SJSA1 (cell line): ENCODE measurements around the gene ANKEF1. TPM values are rescaled to one million over a fixed set of nuclear protein-coding genes. Genes with fewer than 3 reads are reported as not detected.

Experiments used
- DNase-seq, 2 experiments: peaks; one replicate each; pipeline ENCODE4 v3.0.0-alpha.2; 2015 to 2020; ENCODE audit warnings: low spot score in 2 of 2, low read depth in 1 of 2
- H3K27ac ChIP-seq: fragments of 250-450 bp; sonication (Bioruptor Pico); 2 replicates; pipeline ENCODE4 v1.5.1; 2020; ENCODE audit warnings: mild to moderate bottlenecking, moderate library complexity
- H3K27me3 ChIP-seq: fragments of 250-450 bp; sonication (Bioruptor Pico); replicated peaks from 2 replicates; pipeline ENCODE4 v1.5.1; 2020; ENCODE audit warnings: mild to moderate bottlenecking, moderate library complexity
- H3K36me3 ChIP-seq: fragments of 250-450 bp; sonication (Bioruptor Pico); 2 replicates; pipeline ENCODE4 v1.5.1; 2020; ENCODE audit warnings: mild to moderate bottlenecking
- H3K4me1 ChIP-seq: fragments of 250-450 bp; sonication (Bioruptor Pico); replicated peaks from 2 replicates; pipeline ENCODE4 v1.6.1; 2021; ENCODE audit warnings: mild to moderate bottlenecking
- H3K4me3 ChIP-seq: fragments of 250-450 bp; sonication (Bioruptor Pico); 2 replicates; pipeline ENCODE4 v1.5.1; 2020; ENCODE audit warnings: mild to moderate bottlenecking
- H3K9me3 ChIP-seq: fragments of 250-450 bp; sonication (Bioruptor Pico); replicated peaks from 2 replicates; pipeline ENCODE4 v1.5.1; 2020; ENCODE audit warnings: mild to moderate bottlenecking
- total RNA-seq: library from RNA; depleted of rRNA; stranded (reverse); fragments of >200 nt; shearing (Covaris generic); gene quantifications from 2 replicates; pipeline ENCODE4 v1.2.3, GENCODE V29; 2014

ANKEF1 gene
- total RNA-seq, 1 experiment from 2014 or later = 0.18 TPM

GRCh38 chr20:10047427-10047826, 12.6 kb downstream of the ANKEF1 start:
- peak in 1 of 2 experiments; percentile 5 for DNase-seq

DNA sequence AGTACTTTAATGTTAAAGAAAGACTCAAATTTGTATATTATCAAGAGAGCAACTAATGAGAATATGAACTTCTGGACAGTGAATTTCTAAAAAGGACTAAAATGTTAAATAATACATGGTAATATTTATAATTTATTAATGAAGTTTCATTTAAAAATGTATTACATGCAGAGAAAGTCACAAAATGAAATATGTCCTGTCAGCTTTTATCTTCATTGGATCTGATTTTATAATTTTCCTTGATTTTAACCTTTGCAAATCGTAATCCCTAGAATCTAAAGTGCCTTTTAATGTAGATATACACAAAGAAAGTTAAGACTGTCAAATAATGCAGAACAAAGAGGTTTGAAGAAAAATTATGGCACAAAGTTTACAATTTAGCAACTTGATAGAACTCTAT, 16.4 kb downstream of the ANKEF1 start:
- Histone ChIP-seq H3K36me3 (no peaks in the 10 kb centered on the region), H3K4me3 (no peak overlapping the region), H3K4me1 (no peaks in the 10 kb centered on the region), H3K27ac (no peak overlapping the region), H3K9me3 (no peaks in the 10 kb centered on the region), H3K27me3 (no peaks in the 10 kb centered on the region)
- no peak for DNase-seq

More at GRCh38 chr20:10047427-10047826, 12.6 kb downstream of the ANKEF1 start:
- Histone ChIP-seq H3K4me3 (no peak overlapping the region), H3K36me3 (no peaks in the 10 kb centered on the region), H3K4me1 (no peaks in the 10 kb centered on the region), H3K9me3 (no peaks in the 10 kb centered on the region), H3K27me3 (no peaks in the 10 kb centered on the region), H3K27ac (no peak overlapping the region)

- Histone ChIP-seq H3K9me3 (no peaks in the 10 kb centered on the region), H3K36me3 (no peaks in the 10 kb centered on the region), H3K4me3 (no peak overlapping the region), H3K27me3 (peaks cover 16% of the 10 kb centered on the region), H3K4me1 (no peaks in the 10 kb centered on the region), H3K27ac (no peak overlapping the region)
- no peak for DNase-seq
Observed at GRCh38 chr20:10059006-10059405, 24.2 kb downstream of the ANKEF1 start.

GRCh38 chr20:10060226-10060625, 25.4 kb downstream of the ANKEF1 start:
- Histone ChIP-seq H3K4me1 (no peaks in the 10 kb centered on the region), H3K36me3 (no peaks in the 10 kb centered on the region), H3K4me3 (no peak overlapping the region), H3K9me3 (no peaks in the 10 kb centered on the region), H3K27me3 (peaks cover 16% of the 10 kb centered on the region), H3K27ac (no peak overlapping the region)
- DNase-seq = no peak

GRCh38 chr20:10061641-10062040, 26.9 kb downstream of the ANKEF1 start:
- Histone ChIP-seq H3K9me3 (no peaks in the 10 kb centered on the region), H3K27me3 (peaks cover 16% of the 10 kb centered on the region), H3K4me1 (no peaks in the 10 kb centered on the region), H3K36me3 (no peaks in the 10 kb centered on the region), H3K27ac (no peak overlapping the region), H3K4me3 (no peak overlapping the region)
- no peak for DNase-seq

- H3K27me3 ChIP-seq = peaks cover 16% of the 10 kb centered on the region
- no peak for DNase-seq
- H3K27ac ChIP-seq = no peak overlapping the region
- no peaks in the 10 kb centered on the region for H3K4me1 ChIP-seq
- no peaks in the 10 kb centered on the region for H3K9me3 ChIP-seq
- H3K4me3 ChIP-seq = no peak overlapping the region
- H3K36me3 ChIP-seq = no peaks in the 10 kb centered on the region
Observed at GRCh38 chr20:10063482-10063881, 28.7 kb downstream of the ANKEF1 start.

GRCh38 chr20:10064611-10065010, 29.8 kb downstream of the ANKEF1 start:
- H3K9me3 ChIP-seq = no peaks in the 10 kb centered on the region
- H3K27ac ChIP-seq = no peak overlapping the region
- DNase-seq = no peak
- H3K4me3 ChIP-seq = no peak overlapping the region
- peaks cover 10% of the 10 kb centered on the region for H3K27me3 ChIP-seq
- no peaks in the 10 kb centered on the region for H3K36me3 ChIP-seq
- H3K4me1 ChIP-seq = no peaks in the 10 kb centered on the region

DNA sequence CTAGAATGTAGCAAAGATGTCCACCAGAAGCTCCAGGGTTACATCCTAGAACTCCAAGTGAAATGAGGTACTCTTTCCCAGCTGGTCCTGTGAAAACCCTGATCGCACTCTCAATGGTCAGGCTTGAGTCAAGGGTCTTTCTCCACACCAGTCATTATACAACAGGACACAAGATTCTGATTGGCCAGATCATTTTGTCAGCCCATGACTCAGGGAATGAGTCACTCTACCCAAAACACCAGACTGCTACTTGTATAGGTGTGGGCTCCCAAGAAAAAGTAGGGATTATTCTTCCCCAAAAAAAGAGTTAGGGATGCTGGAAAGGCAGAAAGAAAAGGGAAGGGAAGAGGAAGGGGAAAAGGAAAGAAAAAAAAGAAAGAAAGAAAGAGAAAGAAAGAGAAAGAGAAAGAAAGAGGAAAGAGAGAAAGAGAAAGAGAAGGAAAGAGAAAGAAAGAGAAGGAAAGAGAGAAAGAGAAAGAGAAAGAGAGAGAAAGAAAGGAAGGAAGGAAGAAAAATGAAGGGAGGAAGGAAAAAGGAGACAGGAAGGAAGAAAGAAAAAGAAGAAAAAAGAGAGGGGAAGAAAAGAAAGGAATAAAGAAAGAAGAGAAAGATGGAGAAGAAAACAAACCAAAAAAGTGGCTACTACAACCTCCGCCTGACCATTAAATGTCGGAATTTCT, 30.5 kb downstream of the ANKEF1 start:
- no peak overlapping the region for H3K4me3 ChIP-seq
- no peak for DNase-seq
- no peaks in the 10 kb centered on the region for H3K9me3 ChIP-seq
- no peak overlapping the region for H3K27ac ChIP-seq
- H3K27me3 ChIP-seq = peaks cover 4% of the 10 kb centered on the region; the same call in 1 of the 2 replicates
- H3K36me3 ChIP-seq = no peaks in the 10 kb centered on the region
- no peaks in the 10 kb centered on the region for H3K4me1 ChIP-seq

DNA sequence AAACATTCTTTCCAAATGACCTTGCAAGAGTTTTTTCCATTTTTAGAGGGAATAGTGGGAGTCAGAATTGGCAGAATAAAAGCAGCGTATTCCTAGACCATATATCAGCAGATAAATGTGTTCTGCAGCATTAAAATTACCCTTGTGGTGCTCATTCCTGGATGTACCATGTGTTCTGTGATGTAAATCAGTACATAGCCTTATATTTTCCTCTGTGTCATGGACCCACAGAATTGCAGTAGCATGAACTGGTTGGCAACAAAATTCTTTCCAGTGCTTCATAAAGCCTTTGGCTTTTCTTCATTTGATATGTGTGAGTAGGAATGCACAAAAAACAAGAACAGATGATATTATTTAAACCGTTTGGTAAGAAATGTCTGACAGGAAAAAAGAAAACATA, 32.5 kb downstream of the ANKEF1 start:
- no peak for DNase-seq
- no peak overlapping the region for H3K4me3 ChIP-seq
- no peaks in the 10 kb centered on the region for H3K9me3 ChIP-seq
- no peak overlapping the region for H3K27ac ChIP-seq
- H3K4me1 ChIP-seq = no peaks in the 10 kb centered on the region
- no peaks in the 10 kb centered on the region for H3K27me3 ChIP-seq
- no peaks in the 10 kb centered on the region for H3K36me3 ChIP-seq

- Histone ChIP-seq H3K4me1 (peaks cover 5% of the 10 kb centered on the region; the same call in 1 of the 2 replicates), H3K4me3 (no peak overlapping the region), H3K9me3 (no peaks in the 10 kb centered on the region), H3K36me3 (no peaks in the 10 kb centered on the region), H3K27me3 (no peaks in the 10 kb centered on the region), H3K27ac (no peak overlapping the region)
- DNase-seq = peak; percentile 60 to 73
Observed at GRCh38 chr20:10074513-10074912, 39.7 kb downstream of the ANKEF1 start.

- peaks cover 5% of the 10 kb centered on the region; the same call in 1 of the 2 replicates for H3K4me1 ChIP-seq
- no peaks in the 10 kb centered on the region for H3K36me3 ChIP-seq
- H3K4me3 ChIP-seq = no peak overlapping the region
- no peak for DNase-seq
- H3K27me3 ChIP-seq = no peaks in the 10 kb centered on the region
- no peak overlapping the region for H3K27ac ChIP-seq
- no peaks in the 10 kb centered on the region for H3K9me3 ChIP-seq
Observed at GRCh38 chr20:10075606-10076005, 40.8 kb downstream of the ANKEF1 start.

GRCh38 chr20:10076126-10077080, 41.6 kb downstream of the ANKEF1 start:
- Histone ChIP-seq H3K9me3 (no peaks in the 10 kb centered on the region), H3K36me3 (no peaks in the 10 kb centered on the region), H3K4me3 (no peak overlapping the region), H3K27ac (no peak overlapping the region), H3K4me1 (peaks cover 5% of the 10 kb centered on the region; the same call in 1 of the 2 replicates), H3K27me3 (no peaks in the 10 kb centered on the region)
- DNase-seq = no peak

GRCh38 chr20:10077081-10077471, 42.3 kb downstream of the ANKEF1 start:
- H3K27ac ChIP-seq = no peak overlapping the region
- no peak overlapping the region for H3K4me3 ChIP-seq
- H3K27me3 ChIP-seq = no peaks in the 10 kb centered on the region

GRCh38 chr20:10077886-10078285, 43.1 kb downstream of the ANKEF1 start:
- H3K9me3 ChIP-seq = no peaks in the 10 kb centered on the region
- H3K36me3 ChIP-seq = no peaks in the 10 kb centered on the region
- peaks cover 5% of the 10 kb centered on the region; the same call in 1 of the 2 replicates for H3K4me1 ChIP-seq
- H3K27me3 ChIP-seq = no peaks in the 10 kb centered on the region
- H3K4me3 ChIP-seq = no peak overlapping the region
- H3K27ac ChIP-seq = no peak overlapping the region
- no peak for DNase-seq

More at GRCh38 chr20:10077081-10077471, 42.3 kb downstream of the ANKEF1 start:
- Histone ChIP-seq H3K9me3 (no peaks in the 10 kb centered on the region), H3K4me1 (peaks cover 5% of the 10 kb centered on the region; the same call in 1 of the 2 replicates), H3K36me3 (no peaks in the 10 kb centered on the region)
- no peak for DNase-seq
